Measurements from ENCODE around the gene S1PR2. TPM values are rescaled to one million over a fixed set of nuclear protein-coding genes. Genes with fewer than 3 reads are reported as not detected.

S1PR2 gene, protein sequence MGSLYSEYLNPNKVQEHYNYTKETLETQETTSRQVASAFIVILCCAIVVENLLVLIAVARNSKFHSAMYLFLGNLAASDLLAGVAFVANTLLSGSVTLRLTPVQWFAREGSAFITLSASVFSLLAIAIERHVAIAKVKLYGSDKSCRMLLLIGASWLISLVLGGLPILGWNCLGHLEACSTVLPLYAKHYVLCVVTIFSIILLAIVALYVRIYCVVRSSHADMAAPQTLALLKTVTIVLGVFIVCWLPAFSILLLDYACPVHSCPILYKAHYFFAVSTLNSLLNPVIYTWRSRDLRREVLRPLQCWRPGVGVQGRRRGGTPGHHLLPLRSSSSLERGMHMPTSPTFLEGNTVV
- total RNA-seq (10 to 100 TPM in 3 of 4 donors, 1 to 10 TPM in 1; 7.1 to 13.0 (median 10.6) TPM), polyA plus RNA-seq (1 to 10 TPM; 1.2 to 3.6 (median 3.5) TPM)

- DNase-seq = peak; percentile 92
- Histone ChIP-seq H3K36me3 (no peaks in the 10 kb centered on the region), H3K27me3 (no peaks in the 10 kb centered on the region), H3K9me3 (no peaks in the 10 kb centered on the region), H3K27ac (peak within 1 kb of the TSS; percentile 82 to 89 (median 88)), H3K4me3 (peak within 1 kb of the TSS; percentile 66 to 99 (median 93)), H3K4me1 (peaks cover 2 to 35% (median 19%) of the 10 kb centered on the region in 4 donors)
- intact Hi-C loops (cut with DNase I) = loop anchor here (2.0 kb wide), 1 partner anchor 20 kb away; no protein-coding TSS in a partner anchor
- WGBS, 2 donors = 0 to 1% methylated on average over 73 of the region's 73 CpGs
- TF ChIP-seq POLR2AphosphoS5 (IDR thresholded peaks at IDR 0.05) (peak; percentile 13 to 70 (median 59)), CTCF (IDR thresholded peaks at IDR 0.05) (no peak), POLR2A (IDR thresholded peaks at IDR 0.05) (peak; percentile 21 to 32)
Measured at GRCh38 chr19:10230861-10231611, at the start of gene S1PR2. Gene S1PR2, minus strand, starts transcription at chr19:10231331. Its CDS starts 6,426 bp downstream, at chr19:10224905.

DNA sequence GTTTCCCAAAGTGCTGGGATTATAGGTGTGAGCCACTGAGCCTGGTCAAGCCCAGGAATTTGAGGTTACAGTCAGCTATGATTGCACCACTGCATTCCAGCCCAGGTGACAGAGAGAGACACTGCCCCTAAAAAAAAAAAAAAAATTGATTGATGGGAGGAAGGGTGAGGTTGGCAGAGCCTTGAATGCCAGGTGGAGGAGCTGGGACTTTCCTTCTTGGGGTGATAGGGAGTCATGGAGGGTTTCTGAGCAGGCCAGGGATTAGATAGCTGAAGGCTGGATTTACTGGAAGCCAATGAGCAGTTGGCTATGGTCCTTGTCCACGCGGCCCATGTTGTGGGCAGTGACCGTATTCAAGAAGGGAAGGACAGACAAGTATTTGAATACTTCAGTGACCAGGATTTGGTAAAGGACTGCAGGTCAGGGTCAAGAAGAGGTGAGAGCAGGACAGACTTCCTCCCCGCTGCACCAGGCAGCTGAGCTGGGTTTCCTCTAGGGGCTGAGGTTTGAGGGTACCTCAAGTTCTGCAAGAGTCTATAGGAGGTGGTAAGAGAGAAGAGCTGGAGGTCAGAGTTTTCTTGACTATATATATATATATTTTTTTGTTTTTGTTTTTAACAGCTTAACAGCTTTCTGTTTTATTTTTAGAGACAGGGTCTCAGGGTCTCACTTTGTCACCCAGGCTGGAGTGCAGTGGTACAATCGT lies 48.8 kb upstream of the S1PR2 start:
- Histone ChIP-seq H3K27me3 (peaks cover 0 to 23% (median 0%) of the 10 kb centered on the region in 3 donors), H3K9me3 (no peaks in the 10 kb centered on the region), H3K4me1 (no peaks in the 10 kb centered on the region), H3K4me3 (no peak overlapping the region), H3K27ac (no peak overlapping the region), H3K36me3 (peaks cover 0 to 7% (median 0%) of the 10 kb centered on the region in 4 donors)
- DNase-seq = no peak
- no peak for TF ChIP-seq EP300 (IDR thresholded peaks at IDR 0.05)
- WGBS, 2 donors = 73 to 86% methylated on average over 5 of the region's 5 CpGs
- intact Hi-C loops (cut with DNase I) = no loop called here

DNA sequence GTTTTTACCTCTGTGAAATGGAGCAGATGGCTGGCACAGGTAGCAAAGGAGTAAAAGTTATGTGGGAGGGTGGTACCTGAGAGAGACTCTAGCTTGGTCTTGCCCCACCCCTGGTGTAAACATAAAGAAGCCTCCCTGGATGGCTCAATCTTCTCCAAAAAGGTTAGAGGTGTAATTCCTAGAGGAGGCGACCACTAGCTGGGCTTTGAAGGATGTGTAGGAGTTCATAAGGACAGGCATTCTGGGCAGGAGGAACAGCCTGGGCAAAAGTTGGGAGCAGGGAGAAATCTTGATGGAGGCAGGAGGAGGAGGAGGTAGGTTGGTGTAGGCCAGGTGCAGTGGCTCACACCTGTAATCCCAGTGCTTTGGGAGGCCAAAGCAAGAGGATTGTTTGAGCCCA lies 47.8 kb upstream of the S1PR2 start:
- no peak overlapping the region for H3K27ac ChIP-seq
- no peak for DNase-seq
- no peak overlapping the region for H3K4me3 ChIP-seq
- no peaks in the 10 kb centered on the region for H3K9me3 ChIP-seq
- no peak for TF ChIP-seq EP300 (IDR thresholded peaks at IDR 0.05)
- no peak for TF ChIP-seq POLR2AphosphoS5 (IDR thresholded peaks at IDR 0.05)
- no peak for TF ChIP-seq CTCF (IDR thresholded peaks at IDR 0.05)
- no peak for TF ChIP-seq POLR2A (IDR thresholded peaks at IDR 0.05)
- H3K4me1 ChIP-seq = no peaks in the 10 kb centered on the region
- 96 to 97% methylated on average over 1 of the region's 1 CpG for WGBS, 2 donors
- peaks cover 0 to 15% (median 0%) of the 10 kb centered on the region in 3 donors for H3K27me3 ChIP-seq
- H3K36me3 ChIP-seq = no peaks in the 10 kb centered on the region
- intact Hi-C loops (cut with DNase I) = no loop called here

DNA sequence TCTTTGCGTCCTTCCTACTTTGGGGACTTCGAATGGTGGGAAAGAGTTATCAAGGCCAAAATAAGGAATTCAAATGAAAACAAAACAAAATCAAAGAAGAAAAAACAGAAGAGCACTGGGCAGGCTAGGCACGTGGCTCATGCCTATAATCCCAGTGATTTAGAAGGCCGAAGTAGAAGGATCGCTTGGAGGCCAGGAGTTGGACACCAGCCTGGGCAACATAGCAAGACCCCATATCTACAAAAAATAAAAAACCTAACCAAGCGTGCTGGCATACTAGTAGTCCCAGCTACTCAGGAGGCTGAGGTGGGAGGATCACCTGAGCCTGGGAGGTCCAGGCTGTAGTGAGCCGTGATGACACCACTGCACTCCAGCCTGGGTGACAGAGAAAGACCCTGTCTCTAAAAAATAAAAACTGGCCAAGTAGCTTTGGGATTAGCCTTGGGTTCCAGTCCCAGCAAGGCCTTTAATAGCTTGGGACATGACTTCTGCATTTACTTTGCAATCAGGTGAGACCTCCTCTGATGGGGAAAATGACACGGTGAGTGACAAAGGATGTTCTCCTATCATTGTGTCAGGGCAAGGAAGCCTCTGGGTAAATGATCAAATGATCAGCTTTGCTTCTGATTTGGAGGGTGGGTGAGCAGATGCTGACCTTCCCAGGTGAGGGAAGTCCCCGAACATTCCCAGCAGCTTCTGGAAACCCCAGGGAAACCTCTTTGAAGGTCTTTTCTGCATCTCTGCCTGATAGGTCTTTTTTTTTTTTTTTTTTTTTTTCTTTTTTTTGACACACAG lies 46.9 kb upstream of the S1PR2 start:
- no peak overlapping the region for H3K4me3 ChIP-seq
- TF ChIP-seq EP300 (IDR thresholded peaks at IDR 0.05) (no peak), POLR2AphosphoS5 (IDR thresholded peaks at IDR 0.05) (no peak), POLR2A (IDR thresholded peaks at IDR 0.05) (no peak), CTCF (IDR thresholded peaks at IDR 0.05) (no peak)
- intact Hi-C loops (cut with DNase I) = no loop called here
- no peaks in the 10 kb centered on the region for H3K4me1 ChIP-seq
- peaks cover 0 to 8% (median 0%) of the 10 kb centered on the region in 3 donors for H3K27me3 ChIP-seq
- H3K27ac ChIP-seq = no peak overlapping the region
- DNase-seq = no peak
- 91 to 93% methylated on average over 9 of the region's 9 CpGs for WGBS, 2 donors
- H3K36me3 ChIP-seq = no peaks in the 10 kb centered on the region
- no peaks in the 10 kb centered on the region for H3K9me3 ChIP-seq
